Measurements from ENCODE around the gene TALDO1. TPM values are rescaled to one million over a fixed set of nuclear protein-coding genes. Genes with fewer than 3 reads are reported as not detected.
"Not testable (repeated sequence)": the region's sequence is repeated elsewhere in the genome, so short reads cannot be mapped to it uniquely, and the experiment has no call there.

Gene TALDO1
- total RNA-seq, 1 experiment from 2014 or later = 173 TPM

DNA sequence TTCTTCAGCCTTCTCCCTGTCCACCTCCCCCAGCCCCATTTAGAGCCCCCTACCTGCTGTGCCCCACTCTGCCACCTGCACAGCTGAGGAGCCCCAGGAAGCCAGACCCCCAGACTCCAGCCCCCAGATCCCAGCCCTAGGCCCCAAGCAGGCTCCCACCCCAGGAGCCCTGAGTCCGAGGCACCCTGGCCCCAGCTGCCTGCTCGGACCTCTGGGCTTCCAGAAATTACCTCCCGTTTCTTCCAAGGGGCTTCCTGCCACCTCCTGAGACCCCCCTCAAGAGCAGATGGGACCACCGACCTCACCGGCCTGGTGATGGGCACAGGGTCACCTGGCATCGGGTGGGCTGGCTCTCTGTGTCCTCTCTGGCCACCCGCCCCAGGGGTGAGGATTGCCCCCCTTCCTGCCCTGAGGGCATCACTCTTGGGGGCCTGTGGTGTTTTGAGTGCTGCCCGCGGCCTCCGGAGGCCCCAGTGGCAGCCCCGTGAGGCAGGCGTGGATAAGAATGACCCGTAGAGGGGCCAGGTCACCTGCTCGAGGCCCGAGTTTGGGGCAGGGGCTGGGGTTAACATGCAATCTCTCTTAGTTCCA, 18.3 kb upstream of the TALDO1 start:
- ChIA-PET CTCF (no interaction called here), POLR2A (ENCODE audit: low non-redundant PET) (no interaction called here)
- H3K27ac ChIP-seq (ENCODE audit: low read depth, low read length, poor library complexity, severe bottlenecking) = no peak overlapping the region
- no peak for DNase-seq (ENCODE audit: low spot score)
- H3K4me1 ChIP-seq (ENCODE audit: insufficient read depth, low read length, poor library complexity, severe bottlenecking) = no peaks in the 10 kb centered on the region
- H3K27me3 ChIP-seq (replicated peaks; ENCODE audit: insufficient read depth, low read depth, low read length, poor library complexity) = peaks cover 8% of the 10 kb centered on the region
- intact Hi-C loops (cut with micrococcal nuclease; ENCODE audit: unreplicated experiment) = loop anchor here (10.0 kb wide), 1 partner anchor 174 kb away; no protein-coding TSS in a partner anchor
- H3K9me3 ChIP-seq (ENCODE audit: low read depth, low read length, poor library complexity, severe bottlenecking) = no peaks in the 10 kb centered on the region
- TF ChIP-seq, protein P1, sequence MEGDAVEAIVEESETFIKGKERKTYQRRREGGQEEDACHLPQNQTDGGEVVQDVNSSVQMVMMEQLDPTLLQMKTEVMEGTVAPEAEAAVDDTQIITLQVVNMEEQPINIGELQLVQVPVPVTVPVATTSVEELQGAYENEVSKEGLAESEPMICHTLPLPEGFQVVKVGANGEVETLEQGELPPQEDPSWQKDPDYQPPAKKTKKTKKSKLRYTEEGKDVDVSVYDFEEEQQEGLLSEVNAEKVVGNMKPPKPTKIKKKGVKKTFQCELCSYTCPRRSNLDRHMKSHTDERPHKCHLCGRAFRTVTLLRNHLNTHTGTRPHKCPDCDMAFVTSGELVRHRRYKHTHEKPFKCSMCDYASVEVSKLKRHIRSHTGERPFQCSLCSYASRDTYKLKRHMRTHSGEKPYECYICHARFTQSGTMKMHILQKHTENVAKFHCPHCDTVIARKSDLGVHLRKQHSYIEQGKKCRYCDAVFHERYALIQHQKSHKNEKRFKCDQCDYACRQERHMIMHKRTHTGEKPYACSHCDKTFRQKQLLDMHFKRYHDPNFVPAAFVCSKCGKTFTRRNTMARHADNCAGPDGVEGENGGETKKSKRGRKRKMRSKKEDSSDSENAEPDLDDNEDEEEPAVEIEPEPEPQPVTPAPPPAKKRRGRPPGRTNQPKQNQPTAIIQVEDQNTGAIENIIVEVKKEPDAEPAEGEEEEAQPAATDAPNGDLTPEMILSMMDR (conservative IDR thresholded peaks at IDR 0.05; ENCODE audit: low read depth, low read length) = no peak
- TF ChIP-seq EZH2 (IDR thresholded peaks at IDR 0.05; ENCODE audit: borderline replicate concordance, low read depth, low read length, poor library complexity, severe bottlenecking) = no peak
- no peak overlapping the region for H3K4me3 ChIP-seq (ENCODE audit: low read depth, low read length, poor library complexity, severe bottlenecking)
- BruUV-seq (replicated peaks) = no TSS peak
- H3K36me3 ChIP-seq (ENCODE audit: insufficient read depth, low read length, poor library complexity, severe bottlenecking) = no peaks in the 10 kb centered on the region

DNA sequence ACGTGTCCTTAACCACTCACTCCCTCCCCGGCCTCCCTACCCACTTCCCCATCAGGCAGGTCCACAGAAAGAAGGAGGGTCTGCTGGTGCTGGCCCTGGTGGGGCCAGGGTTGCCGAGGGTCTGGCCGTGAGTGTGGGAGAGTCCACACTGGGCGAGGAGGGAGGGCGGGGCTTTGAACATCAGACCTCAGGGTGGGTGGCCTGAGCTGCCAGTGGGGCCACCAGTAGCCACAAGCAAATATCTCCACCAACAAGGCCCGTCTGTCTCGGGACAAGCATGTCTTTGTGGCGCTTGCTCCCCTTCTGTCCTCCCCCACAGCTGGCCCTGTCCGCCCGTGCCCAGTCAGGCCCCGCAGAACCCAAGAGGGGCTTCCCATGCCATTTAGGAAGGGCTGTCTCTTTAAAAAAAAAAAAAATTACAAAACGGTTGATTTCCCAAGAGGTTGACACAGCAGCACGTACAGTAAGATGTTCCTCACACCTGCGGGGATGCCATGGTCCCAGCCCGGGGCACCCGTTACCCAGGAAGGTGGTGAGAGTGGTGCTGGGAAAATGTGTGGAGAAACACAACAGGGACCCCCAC, 17.7 kb upstream of the TALDO1 start:
- DNase-seq (ENCODE audit: low spot score) = no peak
- no peaks in the 10 kb centered on the region for H3K36me3 ChIP-seq (ENCODE audit: insufficient read depth, low read length, poor library complexity, severe bottlenecking)
- H3K27ac ChIP-seq (ENCODE audit: low read depth, low read length, poor library complexity, severe bottlenecking) = no peak overlapping the region
- H3K4me3 ChIP-seq (ENCODE audit: low read depth, low read length, poor library complexity, severe bottlenecking) = no peak overlapping the region
- H3K27me3 ChIP-seq (replicated peaks; ENCODE audit: insufficient read depth, low read depth, low read length, poor library complexity) = peaks cover 8% of the 10 kb centered on the region
- no peaks in the 10 kb centered on the region for H3K9me3 ChIP-seq (ENCODE audit: low read depth, low read length, poor library complexity, severe bottlenecking)
- no peaks in the 10 kb centered on the region for H3K4me1 ChIP-seq (ENCODE audit: insufficient read depth, low read length, poor library complexity, severe bottlenecking)
- ChIA-PET POLR2A (ENCODE audit: low non-redundant PET) (interaction anchor here (0.6 kb wide), 1 partner anchor 154 kb away, joined by 3 read pairs; no protein-coding TSS in a partner anchor), CTCF (interaction anchor here (1.0 kb wide), 1 partner anchor 175 kb away, joined by 3 read pairs; no protein-coding TSS in a partner anchor)
- no peak for TF ChIP-seq EZH2 (IDR thresholded peaks at IDR 0.05; ENCODE audit: borderline replicate concordance, low read depth, low read length, poor library complexity, severe bottlenecking)
- TF ChIP-seq, protein P1 (conservative IDR thresholded peaks at IDR 0.05; ENCODE audit: low read depth, low read length) = no peak
- no TSS peak for BruUV-seq (replicated peaks)
- intact Hi-C loops (cut with micrococcal nuclease; ENCODE audit: unreplicated experiment) = loop anchor here (10.0 kb wide), 1 partner anchor 175 kb away; no protein-coding TSS in a partner anchor

DNA sequence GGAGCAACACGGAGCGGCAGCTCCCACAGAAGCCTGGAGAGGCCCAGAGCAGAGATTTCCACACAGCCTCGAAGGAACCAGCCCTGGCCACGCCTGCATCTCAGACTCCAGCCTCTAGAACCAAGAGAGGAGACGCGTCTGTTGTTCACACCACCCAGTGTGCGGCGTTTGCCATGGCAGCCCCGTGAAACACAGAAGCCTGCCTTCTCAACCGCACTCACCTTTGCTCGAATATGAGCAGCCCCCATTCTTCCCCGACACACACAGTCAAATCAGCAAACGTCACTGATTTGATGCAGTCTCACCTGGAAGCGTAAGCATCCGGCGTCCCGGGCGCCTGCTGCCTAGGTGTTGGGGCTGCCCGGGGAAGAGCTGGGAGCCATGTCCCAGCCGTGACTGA, 14.2 kb upstream of the TALDO1 start:
- no peaks in the 10 kb centered on the region for H3K4me1 ChIP-seq (ENCODE audit: insufficient read depth, low read length, poor library complexity, severe bottlenecking)
- H3K27me3 ChIP-seq (replicated peaks; ENCODE audit: insufficient read depth, low read depth, low read length, poor library complexity) = no peaks in the 10 kb centered on the region
- no peak for DNase-seq (ENCODE audit: low spot score)
- no TSS peak for BruUV-seq (replicated peaks)
- intact Hi-C loops (cut with micrococcal nuclease; ENCODE audit: unreplicated experiment) = no loop called here
- H3K27ac ChIP-seq (ENCODE audit: low read depth, low read length, poor library complexity, severe bottlenecking) = no peak overlapping the region
- H3K4me3 ChIP-seq (ENCODE audit: low read depth, low read length, poor library complexity, severe bottlenecking) = no peak overlapping the region
- ChIA-PET POLR2A (ENCODE audit: low non-redundant PET) (no interaction called here), CTCF (interaction anchor here (0.6 kb wide), 1 partner anchor 120 kb away, joined by 3 read pairs; no protein-coding TSS in a partner anchor)
- TF ChIP-seq, protein P1 (conservative IDR thresholded peaks at IDR 0.05; ENCODE audit: low read depth, low read length) = no peak
- no peak for TF ChIP-seq EZH2 (IDR thresholded peaks at IDR 0.05; ENCODE audit: borderline replicate concordance, low read depth, low read length, poor library complexity, severe bottlenecking)
- H3K9me3 ChIP-seq (ENCODE audit: low read depth, low read length, poor library complexity, severe bottlenecking) = no peaks in the 10 kb centered on the region
- no peaks in the 10 kb centered on the region for H3K36me3 ChIP-seq (ENCODE audit: insufficient read depth, low read length, poor library complexity, severe bottlenecking)

DNA sequence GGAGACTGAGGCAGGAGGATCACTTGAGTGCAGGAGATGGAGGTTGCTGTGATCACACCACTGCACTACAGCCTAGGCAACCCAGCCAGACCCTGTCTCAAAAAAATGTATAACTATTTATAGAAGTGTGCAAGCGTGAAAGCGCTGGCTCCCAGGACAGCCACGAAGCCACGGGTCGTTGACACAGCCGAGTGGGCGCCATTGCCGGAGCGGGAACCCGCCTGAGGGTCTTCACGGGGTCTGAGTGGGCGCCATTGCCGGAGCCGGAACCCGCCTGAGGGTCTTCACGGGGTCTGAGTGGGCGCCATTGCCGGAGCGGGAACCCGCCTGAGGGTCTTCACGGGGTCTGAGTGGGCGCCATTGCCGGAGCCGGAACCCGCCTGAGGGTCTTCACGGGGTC, 12.7 kb upstream of the TALDO1 start:
- H3K27me3 ChIP-seq (replicated peaks; ENCODE audit: insufficient read depth, low read depth, low read length, poor library complexity); DNase-seq (ENCODE audit: low spot score); H3K4me1 ChIP-seq (ENCODE audit: insufficient read depth, low read length, poor library complexity, severe bottlenecking); CTCF ChIA-PET; H3K36me3 ChIP-seq (ENCODE audit: insufficient read depth, low read length, poor library complexity, severe bottlenecking); H3K9me3 ChIP-seq (ENCODE audit: low read depth, low read length, poor library complexity, severe bottlenecking); intact Hi-C loops (cut with micrococcal nuclease; ENCODE audit: unreplicated experiment); POLR2A ChIA-PET (ENCODE audit: low non-redundant PET); BruUV-seq (replicated peaks); H3K27ac ChIP-seq (ENCODE audit: low read depth, low read length, poor library complexity, severe bottlenecking); H3K4me3 ChIP-seq (ENCODE audit: low read depth, low read length, poor library complexity, severe bottlenecking): not testable (repeated sequence)
